GM12891 (cell line): ENCODE measurements around the gene DGAT2.

ENCODE experiments used
- POLR2A ChIP-seq: IDR thresholded peaks from 2 replicates; pipeline ENCODE4 v1.6.1; 2011; ENCODE audit warnings: low read depth, low read length, control low read depth
- POLR2AphosphoS5 ChIP-seq: IDR thresholded peaks from 2 replicates; pipeline ENCODE4 v1.6.1; 2011; ENCODE audit warnings: low read depth, low read length, control low read depth
- SPI1 ChIP-seq: IDR thresholded peaks from 2 replicates; pipeline ENCODE4 v1.6.1; 2011; ENCODE audit warnings: low read depth, low read length, control low read depth

DNA sequence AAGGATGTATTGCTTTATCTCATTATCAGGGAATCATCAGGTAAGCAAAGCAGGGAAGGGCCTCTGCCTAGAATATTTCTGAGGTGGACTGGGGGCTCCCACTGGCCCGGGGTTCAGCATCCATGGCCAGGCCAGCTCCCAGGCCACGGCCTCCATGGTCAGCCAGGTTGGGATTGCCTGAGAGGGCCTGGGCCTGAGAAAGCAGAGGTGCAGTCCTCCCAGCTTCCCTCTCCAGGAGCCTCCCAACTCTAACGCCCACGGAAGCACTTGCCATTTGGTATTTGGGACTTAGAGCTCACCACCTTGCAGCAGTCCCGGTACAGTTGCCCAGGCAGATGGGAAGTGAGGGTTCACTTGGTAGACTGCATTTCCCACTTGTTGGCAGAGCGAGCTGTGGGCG is 12.7 kb downstream of the DGAT2 start:
- TF ChIP-seq SPI1 (no peak), POLR2AphosphoS5 (no peak), POLR2A (no peak)
